Measurements from ENCODE around the gene FNIP1. TPM values are rescaled to one million over a fixed set of nuclear protein-coding genes. Genes with fewer than 3 reads are reported as not detected.

Gene FNIP1
- total and polyA plus RNA-seq, 2 of the 13 experiments (the other 11 are each of a cell fraction or from before 2014, with no cell fraction given), result 10.9 to 29.3 TPM

GRCh38 chr5:131613423-131613822, 183.4 kb downstream of the FNIP1 start (continued):
- TF ChIP-seq, protein P1, sequence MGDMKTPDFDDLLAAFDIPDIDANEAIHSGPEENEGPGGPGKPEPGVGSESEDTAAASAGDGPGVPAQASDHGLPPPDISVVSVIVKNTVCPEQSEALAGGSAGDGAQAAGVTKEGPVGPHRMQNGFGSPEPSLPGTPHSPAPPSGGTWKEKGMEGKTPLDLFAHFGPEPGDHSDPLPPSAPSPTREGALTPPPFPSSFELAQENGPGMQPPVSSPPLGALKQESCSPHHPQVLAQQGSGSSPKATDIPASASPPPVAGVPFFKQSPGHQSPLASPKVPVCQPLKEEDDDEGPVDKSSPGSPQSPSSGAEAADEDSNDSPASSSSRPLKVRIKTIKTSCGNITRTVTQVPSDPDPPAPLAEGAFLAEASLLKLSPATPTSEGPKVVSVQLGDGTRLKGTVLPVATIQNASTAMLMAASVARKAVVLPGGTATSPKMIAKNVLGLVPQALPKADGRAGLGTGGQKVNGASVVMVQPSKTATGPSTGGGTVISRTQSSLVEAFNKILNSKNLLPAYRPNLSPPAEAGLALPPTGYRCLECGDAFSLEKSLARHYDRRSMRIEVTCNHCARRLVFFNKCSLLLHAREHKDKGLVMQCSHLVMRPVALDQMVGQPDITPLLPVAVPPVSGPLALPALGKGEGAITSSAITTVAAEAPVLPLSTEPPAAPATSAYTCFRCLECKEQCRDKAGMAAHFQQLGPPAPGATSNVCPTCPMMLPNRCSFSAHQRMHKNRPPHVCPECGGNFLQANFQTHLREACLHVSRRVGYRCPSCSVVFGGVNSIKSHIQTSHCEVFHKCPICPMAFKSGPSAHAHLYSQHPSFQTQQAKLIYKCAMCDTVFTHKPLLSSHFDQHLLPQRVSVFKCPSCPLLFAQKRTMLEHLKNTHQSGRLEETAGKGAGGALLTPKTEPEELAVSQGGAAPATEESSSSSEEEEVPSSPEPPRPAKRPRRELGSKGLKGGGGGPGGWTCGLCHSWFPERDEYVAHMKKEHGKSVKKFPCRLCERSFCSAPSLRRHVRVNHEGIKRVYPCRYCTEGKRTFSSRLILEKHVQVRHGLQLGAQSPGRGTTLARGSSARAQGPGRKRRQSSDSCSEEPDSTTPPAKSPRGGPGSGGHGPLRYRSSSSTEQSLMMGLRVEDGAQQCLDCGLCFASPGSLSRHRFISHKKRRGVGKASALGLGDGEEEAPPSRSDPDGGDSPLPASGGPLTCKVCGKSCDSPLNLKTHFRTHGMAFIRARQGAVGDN (CRISPR knock-in tag; IDR thresholded peaks at IDR 0.05), result no peak
- no peak for TF ChIP-seq CSRNP1 (CRISPR knock-in tag; IDR thresholded peaks at IDR 0.05)
- TF ChIP-seq, protein P2, sequence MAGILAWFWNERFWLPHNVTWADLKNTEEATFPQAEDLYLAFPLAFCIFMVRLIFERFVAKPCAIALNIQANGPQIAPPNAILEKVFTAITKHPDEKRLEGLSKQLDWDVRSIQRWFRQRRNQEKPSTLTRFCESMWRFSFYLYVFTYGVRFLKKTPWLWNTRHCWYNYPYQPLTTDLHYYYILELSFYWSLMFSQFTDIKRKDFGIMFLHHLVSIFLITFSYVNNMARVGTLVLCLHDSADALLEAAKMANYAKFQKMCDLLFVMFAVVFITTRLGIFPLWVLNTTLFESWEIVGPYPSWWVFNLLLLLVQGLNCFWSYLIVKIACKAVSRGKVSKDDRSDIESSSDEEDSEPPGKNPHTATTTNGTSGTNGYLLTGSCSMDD (CRISPR knock-in tag; IDR thresholded peaks at IDR 0.05), result no peak
- no peak for TF ChIP-seq FUBP1 (CRISPR knock-in tag; IDR thresholded peaks at IDR 0.05; ENCODE audit: borderline replicate concordance)
- TF ChIP-seq ZNF567 (CRISPR knock-in tag; IDR thresholded peaks at IDR 0.05; ENCODE audit: borderline replicate concordance), result no peak
- TF ChIP-seq ZNF614 (CRISPR knock-in tag; IDR thresholded peaks at IDR 0.05; ENCODE audit: borderline replicate concordance), result no peak
- no peak for TF ChIP-seq SIN3B (IDR thresholded peaks at IDR 0.05; ENCODE audit: low read length)
- TF ChIP-seq CBX2 (IDR thresholded peaks at IDR 0.05; ENCODE audit: low read depth, low read length), result no peak
- TF ChIP-seq CBX2 (CRISPR knock-in tag; IDR thresholded peaks at IDR 0.05; ENCODE audit: low read depth), result no peak
- TF ChIP-seq, protein P3, sequence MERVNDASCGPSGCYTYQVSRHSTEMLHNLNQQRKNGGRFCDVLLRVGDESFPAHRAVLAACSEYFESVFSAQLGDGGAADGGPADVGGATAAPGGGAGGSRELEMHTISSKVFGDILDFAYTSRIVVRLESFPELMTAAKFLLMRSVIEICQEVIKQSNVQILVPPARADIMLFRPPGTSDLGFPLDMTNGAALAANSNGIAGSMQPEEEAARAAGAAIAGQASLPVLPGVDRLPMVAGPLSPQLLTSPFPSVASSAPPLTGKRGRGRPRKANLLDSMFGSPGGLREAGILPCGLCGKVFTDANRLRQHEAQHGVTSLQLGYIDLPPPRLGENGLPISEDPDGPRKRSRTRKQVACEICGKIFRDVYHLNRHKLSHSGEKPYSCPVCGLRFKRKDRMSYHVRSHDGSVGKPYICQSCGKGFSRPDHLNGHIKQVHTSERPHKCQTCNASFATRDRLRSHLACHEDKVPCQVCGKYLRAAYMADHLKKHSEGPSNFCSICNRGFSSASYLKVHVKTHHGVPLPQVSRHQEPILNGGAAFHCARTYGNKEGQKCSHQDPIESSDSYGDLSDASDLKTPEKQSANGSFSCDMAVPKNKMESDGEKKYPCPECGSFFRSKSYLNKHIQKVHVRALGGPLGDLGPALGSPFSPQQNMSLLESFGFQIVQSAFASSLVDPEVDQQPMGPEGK (CRISPR knock-in tag; IDR thresholded peaks at IDR 0.05), result no peak

Measured in HepG2 (cell line).